Fibroblast of skin of scalp (primary cell): ENCODE data around the gene TAF11L7. TPM values are rescaled to one million over a fixed set of nuclear protein-coding genes. Genes with fewer than 3 reads are reported as not detected.
"Not testable (repeated sequence)": the region's sequence is repeated elsewhere in the genome, so short reads cannot be mapped to it uniquely, and the experiment has no call there.

Source experiments
- DNase-seq: peaks from one replicate; pipeline ENCODE4 v3.0.0-alpha.2; 2013
- polyA plus RNA-seq, 2 experiments: library from polyadenylated mRNA; unstranded; fragments of 120-200 nt; gene quantifications; one replicate each; pipeline ENCODE4 v1.2.1, GENCODE V29; 2013; ENCODE audit not compliant: insufficient read length in 2 of 2

Gene TAF11L7
- not detected for polyA plus RNA-seq (2013, experiment 1 of 2; ENCODE audit: insufficient read length)
- polyA plus RNA-seq (2013, experiment 2 of 2; ENCODE audit: insufficient read length): not detected

DNA sequence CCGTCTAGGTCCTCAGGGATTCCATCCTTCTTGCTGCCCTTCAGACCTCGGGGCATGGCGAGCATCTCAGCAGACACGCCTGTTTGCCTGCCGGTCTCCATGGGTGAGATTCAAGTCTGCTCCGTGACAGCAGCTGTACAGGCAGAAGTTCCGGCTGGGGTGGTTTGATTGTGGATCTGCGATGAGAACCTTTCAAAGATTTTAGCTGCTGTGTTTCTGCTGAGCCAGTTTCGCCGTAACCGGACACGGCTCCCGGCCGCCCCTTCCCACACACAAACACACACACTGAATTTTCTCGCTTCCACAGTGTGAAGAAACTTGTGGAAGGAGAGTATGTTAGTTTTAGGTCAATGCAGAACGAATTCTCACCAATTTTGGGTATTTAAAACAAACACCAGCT, at the start of gene TAF11L7:
TAF11L7 (minus strand) TSS at position 101 of the 400 bp plus-strand sequence.
- DNase-seq: not testable (repeated sequence)

DNA sequence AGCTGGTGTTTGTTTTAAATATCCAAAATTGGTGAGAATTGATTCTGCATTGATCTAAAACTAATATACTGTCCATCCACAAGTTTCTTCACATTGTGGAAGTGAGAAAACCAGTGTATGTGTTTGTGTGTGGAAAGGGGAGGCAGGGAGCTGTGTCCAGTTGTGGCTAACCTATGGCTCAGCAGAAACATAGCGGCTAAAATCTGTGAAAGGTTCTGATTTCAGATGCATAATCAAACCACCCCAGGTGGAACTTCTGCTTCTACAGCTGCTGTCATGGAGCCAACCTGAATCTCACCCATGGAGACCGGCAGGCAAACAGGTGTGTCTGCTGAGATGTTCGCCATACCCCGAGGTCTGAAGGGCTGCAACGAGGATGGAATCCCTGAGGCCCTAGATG, 48.6 kb upstream of the TAF11L7 start, which contains the start of gene TAF11L14:
TAF11L14 (plus strand) TSS at position 301 of the 400 bp plus-strand sequence.
- DNase-seq: no peak

DNA sequence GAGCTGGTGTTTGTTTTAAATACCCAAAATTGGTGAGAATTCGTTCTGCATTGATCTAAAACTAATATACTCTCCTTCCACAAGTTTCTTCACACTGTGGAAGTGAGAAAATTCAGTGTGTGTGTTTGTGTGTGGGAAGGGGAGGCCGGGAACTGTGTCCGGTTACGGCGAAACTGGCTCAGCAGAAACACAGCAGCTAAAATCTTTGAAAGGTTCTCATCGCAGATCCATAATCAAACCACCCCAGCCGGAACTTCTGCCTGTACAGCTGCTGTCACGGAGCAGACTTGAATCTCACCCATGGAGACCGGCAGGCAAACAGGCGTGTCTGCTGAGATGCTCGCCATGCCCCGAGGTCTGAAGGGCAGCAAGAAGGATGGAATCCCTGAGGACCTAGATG, 46.2 kb upstream of the TAF11L7 start, which contains the start of gene TAF11L13:
TAF11L13 (plus strand) TSS at position 301 of the 400 bp plus-strand sequence.
- DNase-seq: not testable (repeated sequence)

DNA sequence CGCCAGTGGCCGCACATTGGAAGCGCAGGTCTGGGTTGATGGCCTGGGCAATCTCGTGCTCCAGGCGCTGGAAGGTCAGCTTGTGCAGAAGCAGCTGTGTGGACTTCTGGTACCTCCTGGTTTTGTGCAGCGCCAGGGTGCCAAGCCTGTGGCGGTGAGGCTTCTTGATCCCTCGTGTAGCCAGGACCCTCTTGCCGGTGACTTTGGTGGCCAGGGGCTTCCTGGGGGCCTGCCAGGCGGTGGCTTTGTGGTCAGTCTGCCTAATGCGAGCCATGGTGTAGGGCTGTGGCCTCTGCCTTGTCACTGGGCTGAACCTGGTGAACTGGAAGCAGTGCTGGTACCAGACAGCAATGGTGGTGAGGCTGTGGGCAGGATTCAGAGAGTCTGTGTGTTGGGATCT, 40.1 kb upstream of the TAF11L7 start:
- no peak for DNase-seq

DNA sequence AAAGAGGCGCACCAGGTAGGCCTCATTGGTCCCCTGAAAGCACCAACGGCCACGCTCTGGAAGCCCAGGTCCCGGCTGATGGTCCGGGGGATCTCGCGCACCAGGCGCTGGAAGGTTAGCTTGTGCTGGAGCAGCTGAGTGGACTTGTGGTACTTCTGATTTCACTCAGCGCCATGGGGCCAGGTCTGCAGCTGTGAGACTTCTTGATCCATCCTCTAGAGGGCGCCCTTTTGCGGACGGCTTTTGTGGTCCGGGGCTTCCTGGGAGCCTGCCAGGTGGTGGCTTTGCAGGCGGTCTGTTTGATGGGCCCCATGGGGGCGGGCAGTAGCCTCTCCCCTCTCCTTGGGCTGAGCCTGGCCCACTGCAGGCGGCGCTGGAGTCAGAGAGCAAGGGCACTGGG, 35.1 kb upstream of the TAF11L7 start:
- DNase-seq: no peak

DNA sequence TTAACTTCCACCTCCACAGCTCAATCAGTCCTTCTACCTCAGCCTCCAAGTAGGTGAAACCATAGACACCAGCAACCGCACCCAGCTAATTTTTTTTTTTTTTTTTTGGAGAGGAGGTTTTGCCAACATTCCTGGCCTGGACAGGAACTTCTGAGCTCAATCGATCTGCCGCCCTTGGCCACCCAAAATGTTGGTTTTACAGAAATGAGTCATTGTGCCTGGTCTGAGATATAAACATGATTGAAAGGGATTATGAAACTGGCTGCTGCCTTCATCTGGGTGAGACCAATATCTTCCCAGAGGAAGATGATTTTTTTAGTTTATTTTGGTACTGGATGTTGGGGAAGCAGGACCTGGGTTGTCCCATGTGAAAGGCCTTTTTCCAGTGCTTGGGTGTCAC, 33.8 kb upstream of the TAF11L7 start:
- no peak for DNase-seq

DNA sequence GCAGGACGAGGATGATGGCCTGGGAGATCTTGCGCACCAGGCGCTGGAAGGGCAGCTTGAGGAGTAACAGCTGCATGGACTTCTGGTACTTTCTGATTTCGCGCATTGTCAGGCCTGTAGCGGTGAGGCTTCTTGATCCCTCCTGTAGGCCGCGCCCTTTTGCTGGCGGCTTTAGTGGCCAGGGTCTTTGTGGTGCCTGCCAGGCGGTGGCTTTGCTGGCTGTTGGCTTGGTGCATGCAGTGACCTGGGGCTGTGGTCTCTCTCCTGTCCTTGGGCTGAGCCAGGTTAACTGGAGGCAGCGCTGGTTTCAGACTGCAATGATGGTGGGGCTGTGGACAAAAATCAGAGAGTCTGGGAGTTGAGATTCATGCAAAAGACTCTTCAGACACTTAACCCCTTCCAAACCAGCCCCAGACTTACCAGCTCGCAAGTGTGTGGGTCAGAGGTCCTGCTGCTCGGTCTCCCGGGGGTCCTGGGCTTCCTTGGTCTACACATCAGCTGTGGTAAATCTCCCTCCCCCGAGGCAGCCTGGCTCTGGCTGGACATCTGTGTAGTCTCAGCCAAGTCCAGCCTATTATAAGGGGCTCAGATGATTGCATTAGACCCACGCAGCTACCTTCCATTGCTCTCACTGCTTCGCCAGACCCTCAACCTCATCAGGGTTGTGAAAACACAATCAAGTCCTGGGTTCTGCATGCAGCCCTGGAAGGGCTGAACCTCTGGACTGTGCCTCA, 29.5 kb upstream of the TAF11L7 start:
- DNase-seq: no peak

DNA sequence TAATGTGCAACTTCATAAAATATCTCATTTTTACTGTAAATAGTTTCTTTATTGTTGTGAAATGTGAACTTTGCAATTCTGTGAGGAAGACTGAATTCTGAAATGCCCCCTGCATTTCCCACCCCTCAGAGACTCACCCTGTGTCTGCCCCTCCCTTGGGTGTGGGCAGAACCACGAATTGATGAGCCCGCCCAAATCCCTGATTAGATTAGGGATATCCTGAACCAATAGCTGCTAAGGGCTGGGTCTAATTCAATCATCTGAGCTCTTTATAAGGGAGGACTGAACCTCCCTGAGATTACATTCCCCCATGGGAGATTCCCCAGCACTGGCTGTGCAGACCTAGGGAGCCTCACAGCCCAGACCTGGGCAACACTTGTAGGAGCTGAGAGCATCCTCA, 24.5 kb upstream of the TAF11L7 start, which contains the start of gene TAF11L12:
TAF11L12 (plus strand) TSS at position 301 of the 400 bp plus-strand sequence.
- not testable (repeated sequence) for DNase-seq

DNA sequence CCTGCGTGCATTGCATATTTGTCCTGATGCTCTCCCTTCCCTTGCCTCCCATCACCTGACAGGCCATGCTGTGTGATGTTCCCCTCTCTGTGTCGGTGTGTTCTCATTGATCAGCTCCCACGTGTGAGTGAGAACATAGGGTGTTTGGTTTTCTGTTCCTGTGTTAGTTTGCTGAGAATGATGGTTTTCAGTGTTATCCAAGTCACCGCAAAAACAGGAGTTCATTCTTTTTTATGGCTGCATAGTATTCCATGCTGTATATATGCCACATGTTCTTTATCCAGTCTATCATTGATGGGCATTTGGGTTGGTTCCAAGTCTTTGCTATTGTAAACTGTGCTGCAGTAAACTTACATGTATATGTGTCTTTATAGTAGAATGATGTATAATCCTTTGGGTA, 21.9 kb upstream of the TAF11L7 start:
- DNase-seq: not testable (repeated sequence)

DNA sequence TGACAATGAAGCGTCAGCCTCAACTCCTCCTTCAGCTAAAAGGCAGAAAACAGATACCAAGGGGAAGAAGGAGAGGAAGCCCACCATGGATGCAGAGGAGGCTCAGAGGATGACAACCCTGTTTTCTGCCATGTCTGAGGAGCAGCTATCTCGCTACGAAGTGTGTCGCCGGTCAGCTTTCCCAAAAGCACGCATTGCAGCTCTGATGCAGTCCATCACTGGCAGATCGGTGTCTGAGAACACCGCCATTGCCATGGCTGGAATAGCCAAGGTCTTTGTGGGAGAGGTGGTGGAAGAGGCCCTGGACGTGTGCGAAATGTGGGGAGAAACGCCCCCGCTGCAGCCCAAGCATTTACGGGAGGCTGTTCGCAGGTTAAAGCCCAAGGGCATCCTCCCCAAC, 19.4 kb upstream of the TAF11L7 start:
- DNase-seq: no peak

DNA sequence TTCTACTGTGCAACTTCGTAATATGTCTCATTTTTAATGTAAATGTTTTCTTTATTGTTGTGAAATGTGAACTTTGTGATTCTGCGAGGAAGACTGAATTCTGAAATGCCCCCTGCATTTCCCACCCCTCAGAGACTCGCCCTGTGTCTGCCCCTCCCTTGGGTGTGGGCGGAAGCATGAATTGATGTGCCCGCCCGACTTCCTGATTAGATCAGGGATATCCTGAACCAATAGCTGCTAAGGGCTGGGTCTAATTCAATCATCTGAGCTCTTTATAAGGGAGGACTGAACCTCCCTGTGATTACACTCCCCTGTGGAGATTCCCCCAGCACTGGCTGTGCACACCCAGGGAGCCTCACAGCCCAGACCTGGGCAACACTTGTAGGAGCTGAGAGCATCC, 18.3 kb upstream of the TAF11L7 start, which contains the start of gene TAF11L11:
TAF11L11 (plus strand) TSS at position 304 of the 400 bp plus-strand sequence.
- DNase-seq: not testable (repeated sequence)

DNA sequence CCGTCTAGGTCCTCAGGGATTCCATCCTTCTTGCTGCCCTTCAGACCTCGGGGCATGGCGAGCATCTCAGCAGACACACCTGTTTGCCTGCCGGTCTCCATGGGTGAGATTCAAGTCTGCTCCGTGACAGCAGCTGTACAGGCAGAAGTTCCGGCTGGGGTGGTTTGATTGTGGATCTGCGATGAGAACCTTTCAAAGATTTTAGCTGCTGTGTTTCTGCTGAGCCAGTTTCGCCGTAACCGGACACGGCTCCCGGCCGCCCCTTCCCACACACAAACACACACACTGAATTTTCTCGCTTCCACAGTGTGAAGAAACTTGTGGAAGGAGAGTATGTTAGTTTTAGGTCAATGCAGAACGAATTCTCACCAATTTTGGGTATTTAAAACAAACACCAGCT, 12.2 kb upstream of the TAF11L7 start, which contains the start of gene TAF11L10:
TAF11L10 (minus strand) TSS at position 101 of the 400 bp plus-strand sequence.
- DNase-seq: not testable (repeated sequence)

DNA sequence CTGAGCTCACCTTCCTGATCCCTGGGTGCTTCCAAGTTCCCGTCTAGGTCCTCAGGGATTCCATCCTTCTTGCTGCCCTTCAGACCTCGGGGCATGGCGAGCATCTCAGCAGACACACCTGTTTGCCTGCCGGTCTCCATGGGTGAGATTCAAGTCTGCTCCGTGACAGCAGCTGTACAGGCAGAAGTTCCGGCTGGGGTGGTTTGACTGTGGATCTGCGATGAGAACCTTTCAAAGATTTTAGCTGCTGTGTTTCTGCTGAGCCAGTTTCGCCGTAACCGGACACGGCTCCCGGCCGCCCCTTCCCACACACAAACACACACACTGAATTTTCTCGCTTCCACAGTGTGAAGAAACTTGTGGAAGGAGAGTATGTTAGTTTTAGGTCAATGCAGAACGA, 8.7 kb upstream of the TAF11L7 start, which contains the start of gene TAF11L9:
TAF11L9 (minus strand) TSS at position 140 of the 400 bp plus-strand sequence.
- DNase-seq: not testable (repeated sequence)

DNA sequence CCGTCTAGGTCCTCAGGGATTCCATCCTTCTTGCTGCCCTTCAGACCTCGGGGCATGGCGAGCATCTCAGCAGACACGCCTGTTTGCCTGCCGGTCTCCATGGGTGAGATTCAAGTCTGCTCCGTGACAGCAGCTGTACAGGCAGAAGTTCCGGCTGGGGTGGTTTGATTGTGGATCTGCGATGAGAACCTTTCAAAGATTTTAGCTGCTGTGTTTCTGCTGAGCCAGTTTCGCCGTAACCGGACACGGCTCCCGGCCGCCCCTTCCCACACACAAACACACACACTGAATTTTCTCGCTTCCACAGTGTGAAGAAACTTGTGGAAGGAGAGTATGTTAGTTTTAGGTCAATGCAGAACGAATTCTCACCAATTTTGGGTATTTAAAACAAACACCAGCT, 5.3 kb upstream of the TAF11L7 start, which contains the start of gene TAF11L8:
TAF11L8 (minus strand) TSS at position 101 of the 400 bp plus-strand sequence.
- DNase-seq: not testable (repeated sequence)
